Astrocyte (in vitro differentiated cells and primary cell): ENCODE measurements around the gene DLG1. TPM values are rescaled to one million over a fixed set of nuclear protein-coding genes. Genes with fewer than 3 reads are reported as not detected.

Experiments
- DNase-seq: peaks from one replicate; pipeline ENCODE4 v3.0.0-alpha.2; 2010; ENCODE audit warnings: low read depth
- FAIRE-seq: peaks from 2 replicates; lab custom pipeline; 2011; peaks lifted over from hg19 to GRCh38; lab: Jason Lieb, UNC
- H2AFZ ChIP-seq: 2 replicates; pipeline ENCODE4 v1.6.0; 2012; ENCODE audit warnings: low read depth, low read length, inconsistent platforms
- H3K27ac ChIP-seq: 2 replicates; pipeline ENCODE4 v1.5.1; 2011; ENCODE audit warnings: low read depth, low read length, inconsistent platforms
- H3K27me3 ChIP-seq: 2 replicates; pipeline ENCODE4 v1.6.0; 2011; ENCODE audit warnings: low read length, inconsistent platforms; ENCODE audit not compliant: insufficient read depth
- H3K36me3 ChIP-seq: 2 replicates; pipeline ENCODE4 v1.5.1; 2011; ENCODE audit warnings: low read length, inconsistent platforms; ENCODE audit not compliant: insufficient read depth
- H3K4me1 ChIP-seq: 2 replicates; pipeline ENCODE4 v1.5.1; 2011; ENCODE audit warnings: low read length, inconsistent platforms; ENCODE audit not compliant: insufficient read depth
- H3K4me2 ChIP-seq: 2 replicates; pipeline ENCODE4 v1.6.0; 2012; ENCODE audit warnings: low read length, inconsistent platforms
- H3K4me3 ChIP-seq: 2 replicates; pipeline ENCODE4 v1.5.1; 2011; ENCODE audit warnings: low read depth, mild to moderate bottlenecking, low read length, inconsistent platforms; ENCODE audit not compliant: insufficient read depth
- H3K79me2 ChIP-seq: 2 replicates; pipeline ENCODE4 v1.6.0; 2012; ENCODE audit warnings: mild to moderate bottlenecking, low read length, inconsistent platforms; ENCODE audit not compliant: insufficient read depth
- H3K9ac ChIP-seq: 2 replicates; pipeline ENCODE4 v1.6.0; 2012; ENCODE audit warnings: mild to moderate bottlenecking, low read length, inconsistent platforms
- H3K9me3 ChIP-seq: 2 replicates; pipeline ENCODE4 v1.5.1; 2012; ENCODE audit warnings: low read depth, mild to moderate bottlenecking, low read length, inconsistent platforms; ENCODE audit not compliant: insufficient read depth
- H4K20me1 ChIP-seq: 2 replicates; pipeline ENCODE4 v1.6.0; 2012; ENCODE audit warnings: low read length, inconsistent platforms; ENCODE audit not compliant: insufficient read depth
- H3K27ac Mint-ChIP-seq: one replicate; pipeline ENCODE4 v1.8.0; 2021; ENCODE audit warnings: mild to moderate bottlenecking, mixed read lengths; ENCODE audit not compliant: unreplicated experiment
- H3K27me3 Mint-ChIP-seq: one replicate; pipeline ENCODE4 v1.8.0; 2021; ENCODE audit warnings: low read depth, mixed read lengths; ENCODE audit not compliant: unreplicated experiment
- H3K36me3 Mint-ChIP-seq: one replicate; pipeline ENCODE4 v1.8.0; 2021; ENCODE audit warnings: low read depth, mixed read lengths; ENCODE audit not compliant: unreplicated experiment
- H3K4me1 Mint-ChIP-seq: one replicate; pipeline ENCODE4 v1.8.0; 2021; ENCODE audit warnings: low read depth, mixed read lengths; ENCODE audit not compliant: unreplicated experiment
- H3K4me3 Mint-ChIP-seq: one replicate; pipeline ENCODE4 v1.8.0; 2021; ENCODE audit warnings: mild to moderate bottlenecking, moderate library complexity, mixed read lengths; ENCODE audit not compliant: unreplicated experiment
- H3K9me3 Mint-ChIP-seq: one replicate; pipeline ENCODE4 v1.8.0; 2021; ENCODE audit warnings: mild to moderate bottlenecking, mixed read lengths; ENCODE audit not compliant: unreplicated experiment
- EZH2 ChIP-seq: IDR thresholded peaks from 2 replicates; pipeline ENCODE4 v1.6.1; 2012; ENCODE audit warnings: mild to moderate bottlenecking, low read length, inconsistent platforms; ENCODE audit not compliant: insufficient read depth
- total RNA-seq: library from RNA; stranded (reverse); gene quantifications from 2 replicates; pipeline ENCODE4 v1.2.1, GENCODE V29; 2021
- TF ChIP-seq, protein P1 (sequence below): IDR thresholded peaks from 2 replicates; pipeline ENCODE4 v1.5.1; 2011; ENCODE audit warnings: low read depth, mild to moderate bottlenecking, inconsistent platforms, low read length, moderate library complexity; ENCODE audit not compliant: insufficient read depth

DLG1 gene
- total RNA-seq, 1 donor from 2014 or later, result 210 TPM

DNA sequence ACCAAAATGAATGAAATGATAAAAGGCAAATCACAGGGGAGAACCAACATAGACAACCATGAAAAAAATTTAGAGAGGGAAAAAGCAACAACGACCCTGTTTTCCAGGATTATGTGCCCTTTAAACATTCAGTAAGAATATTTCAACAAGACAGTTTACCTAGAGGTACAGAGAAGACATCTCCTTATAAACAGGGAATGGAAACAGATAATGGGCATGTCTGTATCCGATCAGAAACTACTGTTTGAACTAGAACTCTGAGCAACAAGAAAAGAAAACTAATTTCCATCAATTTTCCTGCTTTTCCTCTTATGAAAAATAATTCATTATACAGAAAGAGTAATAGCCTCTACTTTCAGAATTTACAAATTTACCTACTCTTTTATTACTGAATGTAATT lies 39.3 kb downstream of the DLG1 start:
- peaks cover 88% of the 10 kb centered on the region for H4K20me1 ChIP-seq
- peaks cover 100% of the 10 kb centered on the region for H3K79me2 ChIP-seq
- Mint-ChIP-seq H3K27ac (peak overlapping the region; percentile 18), H3K4me1 (peaks cover 35% of the 10 kb centered on the region), H3K4me3 (no peak overlapping the region), H3K9me3 (no peaks in the 10 kb centered on the region), H3K36me3 (peaks cover 4% of the 10 kb centered on the region), H3K27me3 (no peaks in the 10 kb centered on the region)
- H3K27me3 ChIP-seq, result no peaks in the 10 kb centered on the region
- H3K9ac ChIP-seq, result peak overlapping the region; percentile 30
- peaks cover 18% of the 10 kb centered on the region for H3K4me1 ChIP-seq
- peak overlapping the region; percentile 11 for H3K27ac ChIP-seq
- H3K4me2 ChIP-seq, result peak overlapping the region; percentile 23
- no peak for FAIRE-seq
- TF ChIP-seq EZH2, result no peak
- TF ChIP-seq, protein P1, sequence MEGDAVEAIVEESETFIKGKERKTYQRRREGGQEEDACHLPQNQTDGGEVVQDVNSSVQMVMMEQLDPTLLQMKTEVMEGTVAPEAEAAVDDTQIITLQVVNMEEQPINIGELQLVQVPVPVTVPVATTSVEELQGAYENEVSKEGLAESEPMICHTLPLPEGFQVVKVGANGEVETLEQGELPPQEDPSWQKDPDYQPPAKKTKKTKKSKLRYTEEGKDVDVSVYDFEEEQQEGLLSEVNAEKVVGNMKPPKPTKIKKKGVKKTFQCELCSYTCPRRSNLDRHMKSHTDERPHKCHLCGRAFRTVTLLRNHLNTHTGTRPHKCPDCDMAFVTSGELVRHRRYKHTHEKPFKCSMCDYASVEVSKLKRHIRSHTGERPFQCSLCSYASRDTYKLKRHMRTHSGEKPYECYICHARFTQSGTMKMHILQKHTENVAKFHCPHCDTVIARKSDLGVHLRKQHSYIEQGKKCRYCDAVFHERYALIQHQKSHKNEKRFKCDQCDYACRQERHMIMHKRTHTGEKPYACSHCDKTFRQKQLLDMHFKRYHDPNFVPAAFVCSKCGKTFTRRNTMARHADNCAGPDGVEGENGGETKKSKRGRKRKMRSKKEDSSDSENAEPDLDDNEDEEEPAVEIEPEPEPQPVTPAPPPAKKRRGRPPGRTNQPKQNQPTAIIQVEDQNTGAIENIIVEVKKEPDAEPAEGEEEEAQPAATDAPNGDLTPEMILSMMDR, result no peak
- no peak overlapping the region for H2AFZ ChIP-seq
- H3K4me3 ChIP-seq, result no peak overlapping the region
- peaks cover 18% of the 10 kb centered on the region for H3K36me3 ChIP-seq
- H3K9me3 ChIP-seq, result no peaks in the 10 kb centered on the region
- no peak for DNase-seq

DNA sequence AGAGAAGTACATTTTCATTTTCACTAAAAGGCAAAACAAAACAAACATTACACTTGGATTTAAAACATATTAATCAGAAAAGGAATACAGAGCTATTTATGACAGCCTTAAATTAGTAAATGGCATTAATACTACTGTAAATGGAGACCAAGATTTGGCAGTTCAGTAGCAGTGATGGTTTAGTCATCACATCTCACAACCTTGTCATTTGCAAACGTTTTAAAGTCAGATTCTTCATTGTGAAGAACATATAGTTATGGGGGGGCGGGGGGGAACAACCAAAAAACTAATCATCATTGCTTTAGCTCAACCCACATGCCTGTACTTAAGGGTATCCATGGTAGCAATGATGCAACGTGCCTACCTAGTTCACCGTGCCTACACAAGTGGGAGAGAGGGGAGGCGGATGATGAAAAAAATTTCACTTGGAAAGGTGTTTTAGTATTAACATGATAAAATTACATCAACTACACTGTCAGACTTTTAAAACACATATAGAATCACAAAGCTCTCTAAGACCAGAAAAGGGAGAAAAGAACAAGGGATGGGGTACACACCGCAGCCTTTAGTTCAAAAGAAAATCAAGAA lies 40.1 kb downstream of the DLG1 start:
- Histone ChIP-seq H3K9ac (peak overlapping the region; percentile 62), H4K20me1 (peaks cover 88% of the 10 kb centered on the region), H3K9me3 (no peaks in the 10 kb centered on the region), H3K36me3 (peaks cover 20% of the 10 kb centered on the region), H3K27ac (no peak overlapping the region), H3K4me2 (peak overlapping the region; percentile 45), H3K4me3 (no peak overlapping the region), H3K27me3 (no peaks in the 10 kb centered on the region), H2AFZ (no peak overlapping the region), H3K4me1 (peaks cover 18% of the 10 kb centered on the region), H3K79me2 (peaks cover 100% of the 10 kb centered on the region)
- H3K27ac Mint-ChIP-seq, result no peak overlapping the region
- no peaks in the 10 kb centered on the region for H3K27me3 Mint-ChIP-seq
- peaks cover 42% of the 10 kb centered on the region for H3K4me1 Mint-ChIP-seq
- H3K9me3 Mint-ChIP-seq, result no peaks in the 10 kb centered on the region
- FAIRE-seq, result no peak
- H3K36me3 Mint-ChIP-seq, result peaks cover 4% of the 10 kb centered on the region
- DNase-seq, result no peak
- no peak overlapping the region for H3K4me3 Mint-ChIP-seq
- no peak for TF ChIP-seq EZH2
- TF ChIP-seq, protein P1, result no peak

DNA sequence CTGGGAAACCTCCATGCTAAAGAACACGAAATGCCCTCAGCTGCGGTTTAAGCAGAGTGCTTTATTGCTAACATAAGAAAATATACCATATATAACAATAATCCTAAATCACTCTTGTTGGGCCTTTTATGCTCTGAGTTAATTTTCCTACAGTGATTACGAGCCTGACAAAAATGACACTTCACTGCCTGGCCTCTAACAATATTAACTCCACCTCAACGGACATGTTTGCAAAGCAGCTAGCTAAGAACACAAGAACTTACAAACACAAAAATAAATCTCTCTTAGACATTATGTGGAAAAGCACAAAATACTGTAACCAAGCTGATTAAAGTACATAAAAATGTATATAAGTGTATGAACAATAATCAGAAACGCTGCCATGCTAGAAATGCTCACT lies 40.7 kb downstream of the DLG1 start:
- TF ChIP-seq, protein P1, result no peak
- no peak for TF ChIP-seq EZH2
- no peak overlapping the region for H3K4me3 ChIP-seq
- Mint-ChIP-seq H3K4me1 (peaks cover 47% of the 10 kb centered on the region), H3K27ac (no peak overlapping the region), H3K27me3 (no peaks in the 10 kb centered on the region), H3K36me3 (no peaks in the 10 kb centered on the region), H3K9me3 (no peaks in the 10 kb centered on the region), H3K4me3 (peak overlapping the region; percentile 1)
- peak overlapping the region; percentile 38 for H3K27ac ChIP-seq
- peak overlapping the region; percentile 62 for H3K9ac ChIP-seq
- H3K9me3 ChIP-seq, result no peaks in the 10 kb centered on the region
- DNase-seq (no peak), FAIRE-seq (no peak)
- H4K20me1 ChIP-seq, result peaks cover 88% of the 10 kb centered on the region
- H3K36me3 ChIP-seq, result peaks cover 17% of the 10 kb centered on the region
- no peak overlapping the region for H2AFZ ChIP-seq
- peaks cover 18% of the 10 kb centered on the region for H3K4me1 ChIP-seq
- H3K27me3 ChIP-seq, result no peaks in the 10 kb centered on the region
- H3K4me2 ChIP-seq, result peak overlapping the region; percentile 45
- peaks cover 100% of the 10 kb centered on the region for H3K79me2 ChIP-seq
